ENCODE measurements around the gene BSND.

- TF ChIP-seq CTCF (IDR thresholded peaks at IDR 0.05; ENCODE audit: low read length) (no peak), EZH2 (optimal IDR thresholded peaks at IDR 0.05; ENCODE audit: low read depth, low read length) (no peak), EZH2phosphoT487 (IDR thresholded peaks at IDR 0.05; ENCODE audit: low read length) (no peak)
These were observed 4.0 kb downstream of the BSND start for GRCh38 chr1:55002686-55003085.
